ENCODE data around the gene ZNF208. TPM values are rescaled to one million over a fixed set of nuclear protein-coding genes. Genes with fewer than 3 reads are reported as not detected.

ZNF208 gene
- total and polyA plus RNA-seq, 2 of the 8 experiments (the other 6 are each of a cell fraction or from before 2014, with no cell fraction given), result not detected

GRCh38 chr19:21883516-21883915, 127.2 kb downstream of the ZNF208 start:
- 86% methylated on average over 10 of the region's 10 CpGs; no CpG with 5 or more reads in 1 of the 2 experiments for WGBS, 2 experiments (ENCODE audit: extremely low coverage in 1 of 2, insufficient coverage in 1 of 2, insufficient read length in 1 of 2, insufficient replicate concordance in 2 of 2, low coverage in 1 of 2, low lambda C conversion rate in 2 of 2, missing lambda C conversion rate in 1 of 2)
- Histone ChIP-seq H3K27me3 (replicated peaks in 1 of 4; ENCODE audit: control insufficient read depth in 3 of 4, extremely low read depth in 1 of 4, insufficient read depth in 3 of 4, low read length in 3 of 4) (no peaks in the 10 kb centered on the region), H2BK20ac (ENCODE audit: low read length) (no peak overlapping the region), H3K4me2 (ENCODE audit: insufficient read depth in 1 of 2, low read depth in 2 of 2, low read length in 2 of 2) (no peak overlapping the region), H3K14ac (ENCODE audit: insufficient read length) (no peak overlapping the region), H3K79me1 (ENCODE audit: low read depth, low read length) (no peaks in the 10 kb centered on the region), H3K4me1 (replicated peaks in 1 of 4; ENCODE audit: control insufficient read depth in 3 of 4, insufficient read depth in 4 of 4, low read length in 3 of 4) (no peaks in the 10 kb centered on the region), H3K23ac (ENCODE audit: insufficient read length) (no peak overlapping the region), H4K20me1 (replicated peaks in 1 of 2; ENCODE audit: control insufficient read depth in 1 of 2, insufficient read depth in 2 of 2, low read length in 2 of 2) (no peaks in the 10 kb centered on the region), H3K4ac (replicated peaks; ENCODE audit: insufficient read length, low read depth, low read length) (no peak overlapping the region), H3K27ac (ENCODE audit: low read depth, low read length) (no peak overlapping the region), H2AFZ (ENCODE audit: low read length) (no peak overlapping the region), H3K9me3 (ENCODE audit: insufficient read depth in 2 of 2, low read depth in 1 of 2, low read length in 1 of 2) (peaks cover 35 to 56% of the 10 kb centered on the region in 2 experiments), H3K36me3 (ENCODE audit: control insufficient read depth in 2 of 4, insufficient read depth in 4 of 4, low read length in 3 of 4) (no peaks in the 10 kb centered on the region), H2BK15ac (ENCODE audit: low read length) (no peak overlapping the region), H2BK120ac (replicated peaks; ENCODE audit: low read depth, low read length) (no peak overlapping the region), H3K4me3 (ENCODE audit: extremely low read depth in 1 of 4, insufficient read depth in 2 of 4, low read depth in 3 of 4, low read length in 4 of 4) (no peak overlapping the region), H2BK5ac (ENCODE audit: low read depth, low read length) (no peak overlapping the region), H3K79me2 (ENCODE audit: control insufficient read depth in 1 of 2, insufficient read depth in 2 of 2, low read length in 2 of 2) (no peaks in the 10 kb centered on the region), H3K18ac (ENCODE audit: extremely low read depth, low read length) (no peak overlapping the region), H4K5ac (ENCODE audit: insufficient read length, low read depth, low read length) (no peak overlapping the region), H4K91ac (replicated peaks; ENCODE audit: insufficient read length, low read length) (no peak overlapping the region), H3K56ac (replicated peaks; ENCODE audit: insufficient read length, low read depth, low read length) (no peak overlapping the region), H2BK12ac (ENCODE audit: low read depth, low read length) (no peak overlapping the region), H3K9ac (replicated peaks in 1 of 4; ENCODE audit: extremely low read depth in 1 of 4, low read depth in 3 of 4, low read length in 3 of 4) (no peak overlapping the region), H3K23me2 (ENCODE audit: low read depth, low read length) (no peaks in the 10 kb centered on the region), H4K8ac (ENCODE audit: extremely low read depth, insufficient read depth, low read length) (no peak overlapping the region), H2AK5ac (ENCODE audit: low read depth, low read length) (no peak overlapping the region)
- FAIRE-seq (no peak), DNase-seq (ENCODE audit: low read depth in 1 of 2, low spot score in 2 of 2) (no peak)
- ChIA-PET CTCF (ENCODE audit: partially characterized antibody) (interaction anchor here (1.1 kb wide), 1 partner anchor 400 kb away, joined by 3 read pairs; no protein-coding TSS in a partner anchor), POLR2A (ENCODE audit: partially characterized antibody) (no interaction called here)
- no peak for TF ChIP-seq HDAC2 (IDR thresholded peaks at IDR 0.05; ENCODE audit: borderline replicate concordance in 1 of 2, low read depth in 2 of 2, low read length in 2 of 2)
- TF ChIP-seq CEBPB (IDR thresholded peaks at IDR 0.05; ENCODE audit: low read depth, low read length), result no peak

Other genes with a start within 250 kb of the ZNF208 start
- gene ZNF100, start 243.4 kb downstream of the ZNF208 start, total RNA-seq (2021; fragmentation: NEBNext Ultra II Directional; extraction: Animal tissue kit (Norgen Biotek cat#: 25700)), result 30.8 and 34.5 TPM in 2 replicates
- gene ZNF100, start 243.4 kb downstream of the ZNF208 start, polyA plus RNA-seq (2011; rRNA removed), result 3.1 and 4.9 TPM in 2 replicates
- gene ZNF43, start 174.8 kb downstream of the ZNF208 start, total RNA-seq (2021; fragmentation: NEBNext Ultra II Directional; extraction: Animal tissue kit (Norgen Biotek cat#: 25700)), result 50.0 and 53.1 TPM in 2 replicates
- 15.5 and 24.7 TPM in 2 replicates for gene ZNF43, start 174.8 kb downstream of the ZNF208 start, polyA plus RNA-seq (2011; rRNA removed)
- not detected in 2 replicates for gene ZNF257, start 41.5 kb upstream of the ZNF208 start, total RNA-seq (2021; fragmentation: NEBNext Ultra II Directional; extraction: Animal tissue kit (Norgen Biotek cat#: 25700))
- not detected in 2 replicates for gene ZNF257, start 41.5 kb upstream of the ZNF208 start, polyA plus RNA-seq (2011; rRNA removed)
- not detected in 2 replicates for gene ZNF676, start 186.0 kb upstream of the ZNF208 start, total RNA-seq (2021; fragmentation: NEBNext Ultra II Directional; extraction: Animal tissue kit (Norgen Biotek cat#: 25700))
- gene ZNF676, start 186.0 kb upstream of the ZNF208 start, polyA plus RNA-seq (2011; rRNA removed), result not detected in 2 replicates

All from H1 (cell line).